Measurements from ENCODE around the gene ASXL2. TPM values are rescaled to one million over a fixed set of nuclear protein-coding genes. Genes with fewer than 3 reads are reported as not detected.

Gene ASXL2
- total and polyA plus RNA-seq, 2 of the 13 experiments (the other 11 are each of a cell fraction or from before 2014, with no cell fraction given), result 12.1 to 19.2 TPM

DNA sequence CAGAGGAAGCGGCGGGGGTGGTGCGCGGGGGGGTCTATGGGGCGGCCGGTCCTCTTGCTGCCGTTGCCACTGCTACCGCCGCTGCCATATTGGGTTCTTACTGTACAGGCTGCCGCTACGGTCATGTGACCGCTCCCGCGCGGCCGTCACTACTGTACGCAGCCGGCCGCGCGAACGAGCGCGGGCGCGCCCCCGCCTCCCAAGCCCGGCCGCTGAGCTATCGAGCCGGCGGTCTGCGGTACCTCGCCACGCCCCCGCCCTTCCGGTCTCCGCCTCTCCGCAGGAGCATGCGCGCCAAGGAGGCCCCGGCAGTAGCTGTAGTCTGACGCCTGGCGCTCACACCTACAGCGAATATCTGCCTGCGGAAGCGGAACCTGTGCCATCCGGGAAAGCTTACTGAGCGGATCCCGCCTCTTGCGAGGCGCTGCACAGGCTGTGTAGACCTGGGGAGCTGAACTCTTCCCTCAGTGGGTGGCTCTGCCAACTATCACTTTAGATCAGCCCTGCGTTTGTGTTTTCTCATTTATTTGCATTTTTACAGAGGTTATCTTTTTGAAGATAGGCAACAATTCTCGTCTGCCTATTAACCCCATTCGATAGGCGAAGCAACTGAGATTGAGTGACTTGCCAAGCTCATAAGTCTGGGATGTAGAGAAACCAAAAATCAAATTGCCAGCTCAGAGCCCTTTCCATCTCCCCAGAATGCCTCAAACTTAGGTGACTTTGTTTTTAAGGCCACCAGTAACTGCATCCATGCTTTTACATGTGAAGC lies at the start of gene ASXL2 (continued):
- TF ChIP-seq, protein P1, sequence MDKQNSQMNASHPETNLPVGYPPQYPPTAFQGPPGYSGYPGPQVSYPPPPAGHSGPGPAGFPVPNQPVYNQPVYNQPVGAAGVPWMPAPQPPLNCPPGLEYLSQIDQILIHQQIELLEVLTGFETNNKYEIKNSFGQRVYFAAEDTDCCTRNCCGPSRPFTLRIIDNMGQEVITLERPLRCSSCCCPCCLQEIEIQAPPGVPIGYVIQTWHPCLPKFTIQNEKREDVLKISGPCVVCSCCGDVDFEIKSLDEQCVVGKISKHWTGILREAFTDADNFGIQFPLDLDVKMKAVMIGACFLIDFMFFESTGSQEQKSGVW (CRISPR knock-in tag; IDR thresholded peaks at IDR 0.05; ENCODE audit: borderline replicate concordance), result no peak
- TF ChIP-seq FOXJ3 (CRISPR knock-in tag; IDR thresholded peaks at IDR 0.05; ENCODE audit: borderline replicate concordance) (peak; percentile 71; the same call in 1 of the 2 replicates), ZNF768 (CRISPR knock-in tag; IDR thresholded peaks at IDR 0.05) (no peak), HOXA3 (CRISPR knock-in tag; IDR thresholded peaks at IDR 0.05) (peak; percentile 91), TOPORS (CRISPR knock-in tag; IDR thresholded peaks at IDR 0.05) (no peak), ASH2L (IDR thresholded peaks at IDR 0.05; ENCODE audit: insufficient read length, low read depth, low read length) (peak; percentile 75), ZNF816 (CRISPR knock-in tag; IDR thresholded peaks at IDR 0.05; ENCODE audit: borderline replicate concordance) (no peak), ZNF761 (CRISPR knock-in tag; conservative IDR thresholded peaks at IDR 0.05) (no peak; the same call in 1 of the 2 replicates), JARID2 (CRISPR knock-in tag; IDR thresholded peaks at IDR 0.05; ENCODE audit: insufficient replicate concordance) (peak; percentile 37), BRCA1 (CRISPR knock-in tag; IDR thresholded peaks at IDR 0.05) (0 out of 2 replicates have a peak, but pooled peaks have one; percentile 70), ZNF614 (CRISPR knock-in tag; IDR thresholded peaks at IDR 0.05; ENCODE audit: borderline replicate concordance) (peak; percentile 88; the same call in 1 of the 2 replicates), CC2D1A (CRISPR knock-in tag; IDR thresholded peaks at IDR 0.05) (no peak), JUNB (CRISPR knock-in tag; IDR thresholded peaks at IDR 0.05; ENCODE audit: borderline replicate concordance) (no peak), ZNF251 (CRISPR knock-in tag; IDR thresholded peaks at IDR 0.05) (no peak), ZNF44 (CRISPR knock-in tag; IDR thresholded peaks at IDR 0.05) (no peak), HNRNPLL (IDR thresholded peaks at IDR 0.05; ENCODE audit: low read depth, low read length, poor library complexity, severe bottlenecking) (peak; percentile 86)
- TF ChIP-seq, protein P2, sequence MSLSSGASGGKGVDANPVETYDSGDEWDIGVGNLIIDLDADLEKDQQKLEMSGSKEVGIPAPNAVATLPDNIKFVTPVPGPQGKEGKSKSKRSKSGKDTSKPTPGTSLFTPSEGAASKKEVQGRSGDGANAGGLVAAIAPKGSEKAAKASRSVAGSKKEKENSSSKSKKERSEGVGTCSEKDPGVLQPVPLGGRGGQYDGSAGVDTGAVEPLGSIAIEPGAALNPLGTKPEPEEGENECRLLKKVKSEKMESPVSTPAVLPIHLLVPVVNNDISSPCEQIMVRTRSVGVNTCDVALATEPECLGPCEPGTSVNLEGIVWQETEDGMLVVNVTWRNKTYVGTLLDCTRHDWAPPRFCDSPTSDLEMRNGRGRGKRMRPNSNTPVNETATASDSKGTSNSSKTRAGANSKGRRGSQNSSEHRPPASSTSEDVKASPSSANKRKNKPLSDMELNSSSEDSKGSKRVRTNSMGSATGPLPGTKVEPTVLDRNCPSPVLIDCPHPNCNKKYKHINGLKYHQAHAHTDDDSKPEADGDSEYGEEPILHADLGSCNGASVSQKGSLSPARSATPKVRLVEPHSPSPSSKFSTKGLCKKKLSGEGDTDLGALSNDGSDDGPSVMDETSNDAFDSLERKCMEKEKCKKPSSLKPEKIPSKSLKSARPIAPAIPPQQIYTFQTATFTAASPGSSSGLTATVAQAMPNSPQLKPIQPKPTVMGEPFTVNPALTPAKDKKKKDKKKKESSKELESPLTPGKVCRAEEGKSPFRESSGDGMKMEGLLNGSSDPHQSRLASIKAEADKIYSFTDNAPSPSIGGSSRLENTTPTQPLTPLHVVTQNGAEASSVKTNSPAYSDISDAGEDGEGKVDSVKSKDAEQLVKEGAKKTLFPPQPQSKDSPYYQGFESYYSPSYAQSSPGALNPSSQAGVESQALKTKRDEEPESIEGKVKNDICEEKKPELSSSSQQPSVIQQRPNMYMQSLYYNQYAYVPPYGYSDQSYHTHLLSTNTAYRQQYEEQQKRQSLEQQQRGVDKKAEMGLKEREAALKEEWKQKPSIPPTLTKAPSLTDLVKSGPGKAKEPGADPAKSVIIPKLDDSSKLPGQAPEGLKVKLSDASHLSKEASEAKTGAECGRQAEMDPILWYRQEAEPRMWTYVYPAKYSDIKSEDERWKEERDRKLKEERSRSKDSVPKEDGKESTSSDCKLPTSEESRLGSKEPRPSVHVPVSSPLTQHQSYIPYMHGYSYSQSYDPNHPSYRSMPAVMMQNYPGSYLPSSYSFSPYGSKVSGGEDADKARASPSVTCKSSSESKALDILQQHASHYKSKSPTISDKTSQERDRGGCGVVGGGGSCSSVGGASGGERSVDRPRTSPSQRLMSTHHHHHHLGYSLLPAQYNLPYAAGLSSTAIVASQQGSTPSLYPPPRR (CRISPR knock-in tag; IDR thresholded peaks at IDR 0.05; ENCODE audit: borderline replicate concordance), result no peak; the same call in 1 of the 2 replicates
- TF ChIP-seq, protein P3, sequence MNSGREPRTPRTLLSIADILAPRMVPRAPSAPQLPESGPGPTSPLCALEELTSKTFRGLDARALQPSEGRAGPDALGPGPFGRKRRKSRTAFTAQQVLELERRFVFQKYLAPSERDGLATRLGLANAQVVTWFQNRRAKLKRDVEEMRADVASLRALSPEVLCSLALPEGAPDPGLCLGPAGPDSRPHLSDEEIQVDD (CRISPR knock-in tag; IDR thresholded peaks at IDR 0.05; ENCODE audit: borderline replicate concordance), result no peak
- TF ChIP-seq, protein P4, sequence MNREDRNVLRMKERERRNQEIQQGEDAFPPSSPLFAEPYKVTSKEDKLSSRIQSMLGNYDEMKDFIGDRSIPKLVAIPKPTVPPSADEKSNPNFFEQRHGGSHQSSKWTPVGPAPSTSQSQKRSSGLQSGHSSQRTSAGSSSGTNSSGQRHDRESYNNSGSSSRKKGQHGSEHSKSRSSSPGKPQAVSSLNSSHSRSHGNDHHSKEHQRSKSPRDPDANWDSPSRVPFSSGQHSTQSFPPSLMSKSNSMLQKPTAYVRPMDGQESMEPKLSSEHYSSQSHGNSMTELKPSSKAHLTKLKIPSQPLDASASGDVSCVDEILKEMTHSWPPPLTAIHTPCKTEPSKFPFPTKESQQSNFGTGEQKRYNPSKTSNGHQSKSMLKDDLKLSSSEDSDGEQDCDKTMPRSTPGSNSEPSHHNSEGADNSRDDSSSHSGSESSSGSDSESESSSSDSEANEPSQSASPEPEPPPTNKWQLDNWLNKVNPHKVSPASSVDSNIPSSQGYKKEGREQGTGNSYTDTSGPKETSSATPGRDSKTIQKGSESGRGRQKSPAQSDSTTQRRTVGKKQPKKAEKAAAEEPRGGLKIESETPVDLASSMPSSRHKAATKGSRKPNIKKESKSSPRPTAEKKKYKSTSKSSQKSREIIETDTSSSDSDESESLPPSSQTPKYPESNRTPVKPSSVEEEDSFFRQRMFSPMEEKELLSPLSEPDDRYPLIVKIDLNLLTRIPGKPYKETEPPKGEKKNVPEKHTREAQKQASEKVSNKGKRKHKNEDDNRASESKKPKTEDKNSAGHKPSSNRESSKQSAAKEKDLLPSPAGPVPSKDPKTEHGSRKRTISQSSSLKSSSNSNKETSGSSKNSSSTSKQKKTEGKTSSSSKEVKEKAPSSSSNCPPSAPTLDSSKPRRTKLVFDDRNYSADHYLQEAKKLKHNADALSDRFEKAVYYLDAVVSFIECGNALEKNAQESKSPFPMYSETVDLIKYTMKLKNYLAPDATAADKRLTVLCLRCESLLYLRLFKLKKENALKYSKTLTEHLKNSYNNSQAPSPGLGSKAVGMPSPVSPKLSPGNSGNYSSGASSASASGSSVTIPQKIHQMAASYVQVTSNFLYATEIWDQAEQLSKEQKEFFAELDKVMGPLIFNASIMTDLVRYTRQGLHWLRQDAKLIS (CRISPR knock-in tag; IDR thresholded peaks at IDR 0.05), result no peak
